HG03280 (cell line): ENCODE measurements around the gene C19orf73.
A peak's percentile ranks its signal among the peaks of the same experiment; 100 is the strongest.
"Not testable (repeated sequence)": the region's sequence is repeated elsewhere in the genome, so short reads cannot be mapped to it uniquely, and the experiment has no call there.

Experiments
- ATAC-seq: cut with Tn5 transposase; IDR thresholded peaks from one replicate; pipeline ENCODE4 v1.9.1; 2021; ENCODE audit warnings: mild to moderate bottlenecking, moderate library complexity; ENCODE audit not compliant: unreplicated experiment

The C19orf73 gene

GRCh38 chr19:49148784-49149651 lies 30.1 kb upstream of the C19orf73 start:
- ATAC-seq, result no peak

GRCh38 chr19:49148044-49148682 lies 29.2 kb upstream of the C19orf73 start:
- no peak for ATAC-seq

GRCh38 chr19:49146408-49146770 lies 27.4 kb upstream of the C19orf73 start:
- ATAC-seq, result not testable (repeated sequence)

- no peak for ATAC-seq
Observed at GRCh38 chr19:49145573-49146407, 26.8 kb upstream of the C19orf73 start.

GRCh38 chr19:49142866-49143335 lies 24.0 kb upstream of the C19orf73 start:
- no peak for ATAC-seq

GRCh38 chr19:49141352-49141751 lies 22.4 kb upstream of the C19orf73 start:
- ATAC-seq, result no peak

- no peak for ATAC-seq
Observed at GRCh38 chr19:49140951-49141350, 22.0 kb upstream of the C19orf73 start.

- ATAC-seq, result no peak
Observed at GRCh38 chr19:49136771-49137171, 17.8 kb upstream of the C19orf73 start.

- no peak for ATAC-seq
Observed at GRCh38 chr19:49135686-49136085, 16.7 kb upstream of the C19orf73 start.

- no peak for ATAC-seq
Observed at GRCh38 chr19:49133621-49134454, 14.9 kb upstream of the C19orf73 start.

- ATAC-seq, result no peak
Observed at GRCh38 chr19:49132974-49133609, 14.1 kb upstream of the C19orf73 start.

GRCh38 chr19:49130325-49130724 lies 11.4 kb upstream of the C19orf73 start:
- no peak for ATAC-seq

- no peak for ATAC-seq
Observed at GRCh38 chr19:49129238-49129583, 10.3 kb upstream of the C19orf73 start.

GRCh38 chr19:49128545-49129237 lies 9.7 kb upstream of the C19orf73 start:
- no peak for ATAC-seq

- peak; percentile 91 for ATAC-seq
Observed at GRCh38 chr19:49127674-49128544, 9.0 kb upstream of the C19orf73 start.

- not testable (repeated sequence) for ATAC-seq
Observed at GRCh38 chr19:49127225-49127624, 8.3 kb upstream of the C19orf73 start.

GRCh38 chr19:49126575-49126974 lies 7.6 kb upstream of the C19orf73 start:
- ATAC-seq, result no peak

- ATAC-seq, result no peak
Observed at GRCh38 chr19:49125025-49125731, 6.2 kb upstream of the C19orf73 start.
